Left ventricle myocardium superior (tissue), 1 donor: ENCODE measurements around the gene ADAMTS19. TPM values are rescaled to one million over a fixed set of nuclear protein-coding genes. Genes with fewer than 3 reads are reported as not detected.
A peak's percentile ranks its signal among the peaks of the same experiment; 100 is the strongest.
"Not testable (repeated sequence)": the region's sequence is repeated elsewhere in the genome, so short reads cannot be mapped to it uniquely, and the experiment has no call there.

ENCODE experiments used
- ATAC-seq: fragments of 200-7000 bp; cut with Tn5 transposase; one replicate; pipeline ENCODE4 v1.9.1; 2020; ENCODE audit warnings: mild to moderate bottlenecking, moderate library complexity
- DNase-seq: peaks from one replicate; pipeline ENCODE4 v3.0.0-alpha.2; 2020
- intact Hi-C: fragments of 100-400 bp; cut with micrococcal nuclease; formaldehyde crosslinking; loops from one replicate; pipeline ENCODE4 v1.11.0; 2022
- long read RNA-seq: library from polyadenylated mRNA; unstranded; transcript quantifications from one replicate; pipeline ENCODE4 v2.0.0, GENCODE V29; 2021
- total RNA-seq: library from RNA; stranded (reverse); fragmentation: NEBNext Ultra II Directional; extraction: Animal tissue kit (Norgen Biotek cat#: 25700); gene quantifications from one replicate; pipeline ENCODE4 v1.2.1, GENCODE V29; 2021
- donor health status: DM: no; HTN: yes; CAD: no; lungs with severe emphysema.

Gene ADAMTS19
- total RNA-seq, result 1.1 TPM
- long read RNA-seq, result 0 reads

GRCh38 chr5:129459777-129460671 is at the start of gene ADAMTS19:
Gene ADAMTS19 (plus strand): TSS chr5:129460298. CDS start chr5:129460392, 94 bp downstream.
- DNase-seq (peak; percentile 65), ATAC-seq (peak; percentile 87)
- intact Hi-C loops, result no loop called here

- ATAC-seq (no peak), DNase-seq (no peak)
- intact Hi-C loops, result no loop called here
Measured at GRCh38 chr5:129410488-129410887, 49.6 kb upstream of the ADAMTS19 start.

DNA sequence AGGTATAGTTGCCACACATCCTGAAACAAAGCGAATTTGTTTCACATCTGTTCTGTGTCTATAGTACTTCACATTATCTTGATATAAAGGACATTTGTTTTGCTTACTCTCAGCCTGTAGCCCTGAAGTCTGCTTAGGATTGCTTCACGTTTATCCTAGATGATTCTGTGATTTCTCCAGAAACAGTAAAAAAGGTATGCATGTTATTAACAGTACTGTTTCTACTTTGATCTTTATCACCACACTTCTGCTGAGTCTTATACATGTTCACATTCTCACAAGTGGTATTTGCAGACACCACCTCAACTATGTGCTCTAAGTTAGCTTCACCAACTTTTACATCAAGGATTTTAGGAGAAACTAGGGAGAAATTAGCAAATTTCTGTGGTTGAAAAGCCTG is 47.4 kb upstream of the ADAMTS19 start:
- intact Hi-C loops, result no loop called here
- DNase-seq (no peak), ATAC-seq (no peak)

- intact Hi-C loops, result no loop called here
- ATAC-seq, result no peak
- no peak for DNase-seq
Measured at GRCh38 chr5:129413570-129413969, 46.5 kb upstream of the ADAMTS19 start.

- DNase-seq (no peak), ATAC-seq (no peak)
- intact Hi-C loops, result no loop called here
Measured at GRCh38 chr5:129419292-129419691, 40.8 kb upstream of the ADAMTS19 start.

DNA sequence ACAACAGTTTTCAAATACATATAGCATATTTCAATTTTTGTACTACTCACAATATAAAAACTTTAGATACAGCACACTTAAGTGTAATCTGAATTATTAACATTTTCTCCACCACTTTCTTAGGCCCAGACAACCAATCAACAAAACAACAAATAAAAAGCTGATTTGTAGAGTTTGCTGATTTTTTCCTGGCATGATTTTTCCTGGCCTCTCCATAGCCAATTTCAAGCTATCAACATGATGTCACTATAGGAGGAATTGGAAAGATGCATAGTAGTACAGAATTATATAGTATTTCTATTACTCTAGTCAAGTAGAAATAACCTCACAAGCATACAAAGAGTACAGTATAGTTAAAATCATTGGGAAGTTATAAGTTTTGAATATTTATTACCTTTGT is 35.1 kb upstream of the ADAMTS19 start:
- ATAC-seq, result no peak
- DNase-seq, result no peak
- intact Hi-C loops, result no loop called here

DNA sequence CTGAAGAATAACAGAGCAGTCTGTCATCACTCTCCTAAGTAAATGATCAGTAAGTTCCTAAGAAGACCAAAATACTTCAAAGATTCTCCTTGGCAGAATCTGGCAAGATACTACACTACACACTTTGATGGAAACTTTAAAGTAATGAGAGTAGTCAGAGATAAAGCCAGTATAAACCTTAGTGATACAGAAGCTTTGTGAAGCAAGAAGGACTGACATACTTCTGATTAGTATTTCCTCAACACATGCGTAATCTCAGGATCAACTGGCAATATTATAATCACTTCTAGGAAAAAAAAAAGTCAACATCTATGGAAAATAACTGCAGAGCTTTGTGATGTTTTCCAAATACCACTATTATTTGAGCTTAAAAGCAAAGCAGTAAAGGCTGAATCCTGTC is 34.0 kb upstream of the ADAMTS19 start:
- no peak for ATAC-seq

GRCh38 chr5:129428636-129429035 is 31.5 kb upstream of the ADAMTS19 start:
- ATAC-seq, DNase-seq, intact Hi-C loops: not testable (repeated sequence)

More for the DNA sequence above, 34.0 kb upstream of the ADAMTS19 start:
- no peak for DNase-seq
- intact Hi-C loops, result no loop called here

DNA sequence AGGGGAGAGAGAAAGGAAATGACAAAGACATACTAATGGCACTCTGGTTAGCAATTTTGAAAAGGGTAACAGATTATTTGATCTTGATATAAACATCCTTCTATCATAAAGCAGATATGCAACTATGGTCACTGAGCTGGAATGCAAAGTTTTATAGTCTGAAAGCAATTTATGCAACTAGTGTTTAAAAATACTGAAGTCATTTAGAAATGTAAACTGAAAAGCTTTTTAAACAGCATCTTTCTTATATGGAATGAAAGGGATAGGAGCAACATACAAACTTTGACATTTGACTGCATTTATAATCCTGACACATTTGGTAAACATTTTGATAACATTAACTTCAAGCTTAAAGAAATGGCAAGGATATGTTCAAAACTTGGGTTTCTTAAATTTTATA is 28.7 kb upstream of the ADAMTS19 start:
- DNase-seq, result no peak
- intact Hi-C loops, result no loop called here

GRCh38 chr5:129438322-129438721 is 21.8 kb upstream of the ADAMTS19 start:
- intact Hi-C loops, result no loop called here
- no peak for DNase-seq
- ATAC-seq, result no peak

More for the DNA sequence above, 28.7 kb upstream of the ADAMTS19 start:
- ATAC-seq, result no peak

GRCh38 chr5:129440424-129440823 is 19.7 kb upstream of the ADAMTS19 start:
- DNase-seq (no peak), ATAC-seq (no peak)
- intact Hi-C loops, result no loop called here

DNA sequence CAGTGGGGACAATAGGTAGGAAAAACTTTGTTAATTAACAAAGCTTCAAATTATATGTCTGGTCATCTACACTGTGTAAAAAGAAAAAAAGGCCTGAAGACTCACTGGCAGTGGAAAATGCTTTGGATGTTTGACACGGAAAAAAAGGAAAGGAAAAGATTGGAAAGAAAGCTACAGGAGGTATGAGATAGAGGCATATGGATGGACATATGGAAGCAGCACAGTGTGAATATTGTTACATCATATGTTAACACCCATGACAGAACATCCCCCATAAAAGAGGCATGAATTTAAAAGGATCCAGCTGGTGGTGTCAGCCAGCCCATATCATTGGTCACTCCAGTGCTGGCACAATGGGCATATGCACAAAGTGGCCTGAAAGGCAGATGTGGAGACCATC is 19.0 kb upstream of the ADAMTS19 start:
- DNase-seq, result no peak
- intact Hi-C loops, result no loop called here
- ATAC-seq, result no peak

GRCh38 chr5:129445379-129445778 is 14.7 kb upstream of the ADAMTS19 start:
- intact Hi-C loops, result no loop called here
- no peak for ATAC-seq
- no peak for DNase-seq

DNA sequence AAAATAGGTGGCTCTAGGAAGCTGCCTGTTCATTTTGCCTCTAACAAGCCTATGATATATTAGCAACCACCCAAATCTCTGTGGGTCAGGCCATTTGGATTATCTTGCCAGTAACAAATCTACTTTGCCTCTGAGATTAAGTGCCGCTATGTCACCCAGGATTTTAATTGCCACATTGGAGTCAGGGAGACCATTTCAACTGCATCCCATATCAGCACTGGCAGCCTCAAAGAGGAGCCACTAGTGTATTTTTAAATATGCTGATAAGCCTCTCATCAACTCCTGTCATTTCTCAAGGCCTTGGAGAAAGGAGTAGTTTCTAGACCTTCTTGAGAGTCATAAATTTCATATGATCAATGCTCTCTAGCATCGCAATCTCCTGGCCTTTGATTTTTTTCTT is 12.1 kb upstream of the ADAMTS19 start:
- intact Hi-C loops, result no loop called here
- DNase-seq, result no peak
- ATAC-seq, result no peak

- no peak for DNase-seq
- ATAC-seq, result no peak
- intact Hi-C loops, result no loop called here
Measured at GRCh38 chr5:129448654-129449053, 11.4 kb upstream of the ADAMTS19 start.

- DNase-seq (no peak), ATAC-seq (no peak)
- intact Hi-C loops, result no loop called here
Measured at GRCh38 chr5:129454461-129454860, 5.6 kb upstream of the ADAMTS19 start.

DNA sequence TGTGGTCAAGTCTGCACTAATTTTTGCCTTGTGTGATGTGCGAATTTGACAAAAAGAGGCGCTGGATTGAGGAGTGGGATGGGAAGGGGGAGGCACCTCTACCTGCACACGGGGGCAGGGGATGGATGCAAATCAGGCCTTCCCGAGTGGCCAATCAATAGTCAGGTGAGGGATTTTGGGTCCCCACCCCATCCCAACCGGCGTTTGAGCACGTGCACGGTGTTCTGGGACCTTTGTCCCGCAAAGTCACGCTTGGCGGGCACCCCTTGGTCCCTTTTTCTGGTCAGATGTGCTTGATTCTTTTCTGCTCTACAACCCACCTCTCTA is 685 bp upstream of the ADAMTS19 start:
- intact Hi-C loops, result no loop called here
- DNase-seq (no peak), ATAC-seq (no peak)

DNA sequence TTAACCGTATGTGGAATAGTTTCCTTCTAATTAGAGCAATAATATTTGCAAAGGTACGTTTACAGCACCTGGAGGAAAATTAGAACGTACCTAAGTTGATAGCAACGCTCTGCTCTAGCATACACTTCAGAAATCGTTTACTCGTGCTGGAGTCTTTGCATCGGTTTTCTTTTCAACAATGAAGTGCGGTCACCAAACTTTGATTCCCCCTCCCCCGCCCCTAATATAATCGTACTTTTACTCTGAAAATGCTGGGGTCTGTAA is 506 bp downstream of the ADAMTS19 start:
- intact Hi-C loops, result no loop called here
- DNase-seq, result no peak
- no peak for ATAC-seq

DNA sequence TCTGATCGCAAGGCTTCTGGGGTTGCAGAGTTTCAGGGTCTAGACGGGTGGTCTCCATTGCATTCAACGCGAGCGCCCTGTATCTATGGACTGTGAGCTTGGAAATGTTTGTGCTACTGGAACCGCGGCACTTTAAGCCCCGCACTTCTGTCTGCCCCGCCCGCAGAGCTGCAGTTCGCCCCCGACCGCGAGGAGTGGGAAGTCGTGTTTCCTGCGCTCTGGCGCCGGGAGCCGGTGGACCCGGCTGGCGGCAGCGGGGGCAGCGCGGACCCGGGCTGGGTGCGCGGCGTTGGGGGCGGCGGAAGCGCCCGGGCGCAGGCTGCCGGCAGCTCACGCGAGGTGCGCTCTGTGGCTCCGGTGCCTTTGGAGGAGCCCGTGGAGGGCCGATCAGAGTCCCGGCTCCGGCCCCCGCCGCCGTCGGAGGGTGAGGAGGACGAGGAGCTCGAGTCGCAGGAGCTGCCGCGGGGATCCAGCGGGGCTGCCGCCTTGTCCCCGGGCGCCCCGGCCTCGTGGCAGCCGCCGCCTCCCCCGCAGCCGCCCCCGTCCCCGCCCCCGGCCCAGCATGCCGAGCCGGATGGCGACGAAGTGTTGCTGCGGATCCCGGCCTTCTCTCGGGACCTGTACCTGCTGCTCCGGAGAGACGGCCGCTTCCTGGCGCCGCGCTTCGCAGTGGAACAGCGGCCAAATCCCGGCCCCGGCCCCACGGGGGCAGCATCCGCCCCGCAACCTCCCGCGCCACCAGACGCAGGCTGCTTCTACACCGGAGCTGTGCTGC is 1.0 kb downstream of the ADAMTS19 start:
- ATAC-seq (peak; percentile 63), DNase-seq (peak; percentile 64)
- intact Hi-C loops, result no loop called here

DNA sequence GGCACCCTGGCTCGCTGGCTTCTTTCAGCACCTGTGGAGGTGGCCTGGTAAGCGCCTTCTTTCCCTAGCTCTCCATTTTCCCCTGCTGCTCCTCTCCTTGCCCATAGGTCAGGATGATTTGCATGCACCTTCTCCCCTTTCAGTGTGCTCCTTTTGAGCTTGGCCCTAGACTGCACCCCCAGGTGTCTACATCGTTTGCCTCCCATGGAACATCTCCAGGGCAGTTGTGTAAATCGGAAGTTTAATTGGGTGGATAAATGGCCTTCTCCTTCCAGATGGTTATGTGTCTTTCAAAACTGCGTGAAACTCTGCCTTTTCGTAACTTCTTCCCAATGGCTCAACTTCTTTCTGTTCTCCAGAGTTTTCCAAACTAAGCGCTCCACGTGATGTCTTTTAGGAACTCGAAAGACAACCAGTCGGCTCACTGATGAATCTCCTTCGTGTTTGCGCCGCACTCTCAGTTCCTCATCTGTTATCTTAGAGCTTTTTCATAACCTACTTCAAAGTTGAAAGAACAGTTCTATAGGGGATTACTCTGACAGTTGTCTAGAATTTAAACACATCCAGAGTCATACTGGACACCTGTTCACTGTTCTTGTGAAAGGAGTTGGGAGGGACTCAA is 1.7 kb downstream of the ADAMTS19 start:
- ATAC-seq, result no peak
- intact Hi-C loops, result no loop called here
- DNase-seq, result no peak
